ENCODE results near the gene OS9. TPM values are rescaled to one million over a fixed set of nuclear protein-coding genes. Genes with fewer than 3 reads are reported as not detected.
A peak's percentile ranks its signal among the peaks of the same experiment; 100 is the strongest.

Gene OS9
- total and polyA plus RNA-seq, 9 of the 15 experiments (the other 6 are each of a cell fraction or from before 2014, with no cell fraction given) = 4.6 to 105 (median 89.5) TPM

GRCh38 chr12:57756406-57757341, 62.7 kb downstream of the OS9 start (continued):
- TF ChIP-seq SMARCB1 (IDR thresholded peaks at IDR 0.05; ENCODE audit: insufficient read length, low read depth) (no peak), ZBTB33 (CRISPR knock-in tag; IDR thresholded peaks at IDR 0.05) (no peak; the same call in 1 of the 2 replicates), ETV5 (CRISPR knock-in tag; IDR thresholded peaks at IDR 0.05; ENCODE audit: low read depth) (no peak), TRIM25 (IDR thresholded peaks at IDR 0.05; ENCODE audit: borderline replicate concordance) (no peak), NRF1 (conservative IDR thresholded peaks at IDR 0.05 in 1 of 2, IDR thresholded peaks at IDR 0.05 in 1 of 2) (peak; percentile 26 to 47; a peak in 2 of 4 replicates), TCFL5 (CRISPR knock-in tag; conservative IDR thresholded peaks at IDR 0.05) (no peak), MCM5 (IDR thresholded peaks at IDR 0.05; ENCODE audit: low read depth) (no peak), MTA3 (IDR thresholded peaks at IDR 0.05; ENCODE audit: borderline replicate concordance) (peak; percentile 60; the same call in 1 of the 2 replicates), POLR3A (IDR thresholded peaks at IDR 0.05; ENCODE audit: borderline replicate concordance, extremely low read depth, insufficient read depth, insufficient read length) (no peak), POLR2AphosphoS5 (IDR thresholded peaks at IDR 0.05; ENCODE audit: control insufficient read depth, insufficient read depth, low read depth, low read length) (no peak), ZNF354B (CRISPR knock-in tag; IDR thresholded peaks at IDR 0.05) (no peak), CREB5 (CRISPR knock-in tag; IDR thresholded peaks at IDR 0.05) (no peak), NBN (IDR thresholded peaks at IDR 0.05; ENCODE audit: low read depth) (peak; percentile 44; the same call in 1 of the 2 replicates), STAG1 (CRISPR knock-in tag; IDR thresholded peaks at IDR 0.05; ENCODE audit: borderline replicate concordance) (peak; percentile 20; the same call in 1 of the 2 replicates), NCOA4 (IDR thresholded peaks at IDR 0.05; ENCODE audit: partially characterized antibody) (no peak), CREM (IDR thresholded peaks at IDR 0.05; ENCODE audit: low read depth) (peak; percentile 65), PCBP1 (IDR thresholded peaks at IDR 0.05; ENCODE audit: low read depth, low read length, poor library complexity, severe bottlenecking) (no peak), NR1H2 (CRISPR knock-in tag; IDR thresholded peaks at IDR 0.05) (no peak), UBTF (IDR thresholded peaks at IDR 0.05; ENCODE audit: borderline replicate concordance in 1 of 2, low read depth in 2 of 2, low read length in 2 of 2) (no peak), MTA2 (IDR thresholded peaks at IDR 0.05; ENCODE audit: low read depth) (no peak)
